HG02571 (cell line): ENCODE data around the gene PDSS1.
"Not testable (repeated sequence)": the region's sequence is repeated elsewhere in the genome, so short reads cannot be mapped to it uniquely, and the experiment has no call there.

Source experiments
- ATAC-seq: cut with Tn5 transposase; IDR thresholded peaks from one replicate; pipeline ENCODE4 v1.9.1; 2021; ENCODE audit warnings: mild to moderate bottlenecking, moderate library complexity; ENCODE audit not compliant: unreplicated experiment

The PDSS1 gene

GRCh38 chr10:26697163-26697921 is at the start of gene PDSS1:
Gene PDSS1, plus strand, starts transcription at chr10:26697701. Its CDS starts 11 bp downstream, at chr10:26697712.
- peak; percentile 83 for ATAC-seq

GRCh38 chr10:26648245-26648636 is 49.3 kb upstream of the PDSS1 start:
- ATAC-seq, result not testable (repeated sequence)

- no peak for ATAC-seq
Measured at GRCh38 chr10:26650406-26650805, 47.1 kb upstream of the PDSS1 start.

GRCh38 chr10:26651476-26651875 is 46.0 kb upstream of the PDSS1 start:
- not testable (repeated sequence) for ATAC-seq

- ATAC-seq, result no peak
Measured at GRCh38 chr10:26653004-26653403, 44.5 kb upstream of the PDSS1 start.

GRCh38 chr10:26655746-26656145 is 41.8 kb upstream of the PDSS1 start:
- ATAC-seq, result no peak

- no peak for ATAC-seq
Measured at GRCh38 chr10:26662864-26663263, 34.6 kb upstream of the PDSS1 start.

GRCh38 chr10:26665080-26666048 is 32.1 kb upstream of the PDSS1 start:
- ATAC-seq, result no peak

- ATAC-seq, result no peak
Measured at GRCh38 chr10:26675873-26676257, 21.6 kb upstream of the PDSS1 start.

- ATAC-seq, result no peak
Measured at GRCh38 chr10:26679588-26679987, 17.9 kb upstream of the PDSS1 start.

- no peak for ATAC-seq
Measured at GRCh38 chr10:26681076-26681475, 16.4 kb upstream of the PDSS1 start.

GRCh38 chr10:26681971-26682370 is 15.5 kb upstream of the PDSS1 start:
- not testable (repeated sequence) for ATAC-seq

GRCh38 chr10:26682931-26683330 is 14.6 kb upstream of the PDSS1 start:
- ATAC-seq, result no peak

- ATAC-seq, result peak; percentile 90
Measured at GRCh38 chr10:26684667-26685264, 12.7 kb upstream of the PDSS1 start.

GRCh38 chr10:26685441-26685840 is 12.1 kb upstream of the PDSS1 start:
- no peak for ATAC-seq

- no peak for ATAC-seq
Measured at GRCh38 chr10:26689399-26689798, 8.1 kb upstream of the PDSS1 start.

GRCh38 chr10:26690731-26691475 is 6.6 kb upstream of the PDSS1 start:
- no peak for ATAC-seq

GRCh38 chr10:26694536-26694935 is 3.0 kb upstream of the PDSS1 start:
- not testable (repeated sequence) for ATAC-seq

- ATAC-seq, result peak; percentile 11
Measured at GRCh38 chr10:26696786-26697162, 727 bp upstream of the PDSS1 start.

- ATAC-seq, result no peak
Measured at GRCh38 chr10:26697922-26698608, 564 bp downstream of the PDSS1 start.
